ENCODE data around the gene GNRH2.
A peak's percentile ranks its signal among the peaks of the same experiment; 100 is the strongest.
"Not testable (repeated sequence)": the region's sequence is repeated elsewhere in the genome, so short reads cannot be mapped to it uniquely, and the experiment has no call there.

The GNRH2 gene

GRCh38 chr20:3075315-3075714 lies 31.9 kb downstream of the GNRH2 start:
- DNase-seq, result not testable (repeated sequence)

DNA sequence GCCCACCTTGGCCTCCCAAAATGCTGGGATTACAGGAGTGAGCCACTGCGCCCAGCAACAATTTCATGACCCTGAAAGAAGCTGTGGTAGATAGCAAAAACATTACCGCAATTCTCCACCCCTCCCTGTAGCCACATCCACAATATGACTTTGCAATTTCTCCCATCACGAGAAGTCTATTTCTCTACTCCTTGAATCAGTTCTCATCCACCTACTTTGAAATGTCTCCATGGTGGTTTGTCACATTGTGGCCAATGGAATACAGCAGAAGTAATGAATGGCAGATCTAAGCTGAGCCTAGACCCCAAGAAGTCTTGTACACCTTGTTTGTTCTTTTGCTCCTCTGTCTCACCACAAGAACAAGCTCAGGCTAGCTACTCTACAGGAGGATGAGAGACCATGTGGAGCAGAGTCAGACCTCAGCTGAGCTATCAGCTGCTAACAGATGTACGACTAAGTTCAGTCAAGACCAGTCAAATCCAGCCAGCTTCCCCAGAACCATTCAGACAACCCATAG lies 34.3 kb downstream of the GNRH2 start:
- DNase-seq, result no peak

- DNase-seq, result peak; percentile 8
Measured at GRCh38 chr20:3080939-3081388, 37.5 kb downstream of the GNRH2 start.

GRCh38 chr20:3081641-3082040 lies 38.2 kb downstream of the GNRH2 start:
- DNase-seq, result no peak

DNA sequence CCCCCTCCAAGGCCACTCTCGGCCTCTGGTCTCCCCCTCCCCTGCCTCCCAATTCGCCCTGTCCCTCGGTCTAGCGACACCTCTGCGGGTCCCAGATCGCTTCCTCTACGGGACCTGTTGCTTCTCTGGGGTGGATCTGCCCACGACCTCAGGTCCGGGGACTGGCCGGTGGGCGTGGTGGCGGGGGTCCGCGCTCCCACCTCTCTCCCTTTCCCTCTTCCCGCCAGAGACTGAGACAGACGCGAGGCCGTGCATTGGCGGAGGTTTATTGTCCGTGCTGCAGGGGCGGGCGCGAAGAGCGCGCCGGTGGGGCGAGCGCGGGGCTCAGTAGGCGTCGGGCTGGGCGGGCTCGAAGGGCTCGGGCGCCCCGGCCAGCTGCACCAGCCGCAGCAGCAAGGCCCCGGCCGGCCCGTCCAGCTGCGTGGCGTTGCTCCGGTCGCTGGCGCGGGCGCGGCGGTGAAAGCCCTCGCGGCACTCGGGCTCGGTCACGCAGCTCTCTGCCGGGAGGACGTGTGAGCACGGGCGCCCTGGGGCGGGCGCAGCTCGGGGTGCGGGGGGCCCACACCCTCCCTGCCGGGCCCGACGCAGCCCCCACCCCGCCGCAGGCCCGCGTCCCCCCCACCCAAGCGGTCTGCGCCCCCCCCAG lies 39.0 kb downstream of the GNRH2 start:
- DNase-seq, result no peak

DNA sequence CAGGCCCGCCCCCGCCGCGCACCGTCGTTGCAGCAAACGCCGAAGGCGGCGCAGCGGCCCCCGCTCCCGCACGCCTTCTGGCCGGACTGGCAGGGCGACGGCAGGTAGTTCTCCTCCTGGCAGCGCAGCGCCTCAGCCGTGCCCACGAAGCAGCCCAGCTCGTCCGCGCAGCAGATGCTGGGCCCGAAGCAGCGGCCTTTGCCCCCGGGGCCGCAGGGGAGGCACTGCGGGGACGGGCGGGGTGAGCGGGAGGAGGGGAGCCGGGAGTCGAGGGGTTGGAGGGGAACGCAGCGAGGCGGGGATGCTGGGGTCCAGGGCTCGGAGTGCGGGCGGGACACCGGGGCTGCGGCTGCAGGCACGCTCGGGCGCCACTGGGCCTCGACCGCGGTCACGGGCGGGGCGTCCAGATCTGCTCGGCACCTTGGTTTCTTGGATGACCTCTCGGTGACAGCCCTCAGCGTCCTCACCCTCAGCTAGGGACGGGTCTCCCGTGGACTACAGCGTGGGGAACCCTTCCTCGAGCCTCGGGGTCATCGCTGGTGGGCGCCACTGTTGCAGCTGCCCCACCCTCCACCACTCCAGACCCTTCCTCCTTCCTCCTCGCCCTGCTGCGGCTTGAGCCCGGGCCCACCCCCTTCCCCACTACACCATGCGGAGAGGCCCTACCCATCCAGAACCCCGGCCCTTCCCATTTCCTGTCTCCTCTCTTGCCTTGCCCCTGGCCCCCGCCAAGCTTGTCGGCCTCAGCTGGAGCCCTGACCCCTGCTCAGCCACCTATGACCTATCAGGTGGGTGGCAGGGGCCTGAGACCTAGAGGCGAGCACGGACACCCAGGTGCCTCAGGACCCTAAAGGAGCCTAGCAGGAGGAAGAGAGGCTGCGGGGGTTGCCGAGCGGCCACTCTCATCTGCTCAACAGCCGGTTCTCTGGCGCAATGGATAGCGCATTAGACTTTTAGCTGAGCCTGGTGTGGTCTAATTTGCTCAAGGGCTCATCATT lies 39.8 kb downstream of the GNRH2 start:
- no peak for DNase-seq

GRCh38 chr20:3084283-3084985 lies 41.0 kb downstream of the GNRH2 start, which contains the start of gene AVP:
Gene AVP, minus strand, starts transcription at chr20:3084724. Its CDS starts 50 bp downstream, at chr20:3084674.
- no peak for DNase-seq

DNA sequence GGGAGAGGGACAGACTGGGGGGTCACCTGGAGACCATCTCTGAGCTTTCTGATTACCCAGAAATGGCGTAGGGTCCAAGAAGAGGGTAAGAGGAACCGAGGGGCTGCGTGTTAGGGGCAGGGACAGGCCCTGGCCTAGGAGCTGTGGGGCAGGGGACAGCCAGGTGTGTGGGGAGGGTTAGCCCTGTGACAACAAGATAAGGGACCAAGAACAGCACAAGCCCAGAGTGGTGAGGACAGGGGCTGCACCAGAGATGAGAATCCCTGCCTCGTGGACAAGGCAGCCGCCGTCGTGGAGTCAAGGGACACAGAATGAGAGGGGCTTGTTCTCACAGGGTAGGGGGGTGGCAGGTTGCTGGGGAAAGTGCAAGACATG lies 41.6 kb downstream of the GNRH2 start:
- no peak for DNase-seq

DNA sequence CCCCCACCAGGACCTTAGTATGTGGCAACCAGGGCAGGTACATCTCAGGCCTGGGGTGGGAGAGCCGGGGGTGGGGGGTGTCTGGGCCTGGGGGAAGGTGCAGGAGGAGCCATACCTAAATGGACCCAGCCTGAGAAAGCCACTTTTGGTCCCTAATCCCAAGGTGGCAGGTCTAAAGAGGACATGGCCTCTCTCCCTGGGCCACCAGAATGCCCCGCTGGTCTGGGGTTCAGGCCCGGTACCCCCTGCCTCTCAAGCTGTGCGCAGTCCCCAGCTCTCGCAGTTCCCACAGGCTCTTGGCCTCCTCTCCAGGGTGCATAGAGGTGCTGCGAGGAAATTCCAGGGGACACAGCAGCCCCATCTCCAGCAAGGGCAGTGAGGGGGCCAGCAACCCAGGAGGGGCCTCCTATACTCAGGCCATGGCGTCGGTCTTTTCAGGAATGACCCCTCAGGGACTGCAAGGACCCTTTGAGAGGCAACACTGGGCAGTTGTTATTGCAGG lies 42.2 kb downstream of the GNRH2 start:
- DNase-seq, result no peak

DNA sequence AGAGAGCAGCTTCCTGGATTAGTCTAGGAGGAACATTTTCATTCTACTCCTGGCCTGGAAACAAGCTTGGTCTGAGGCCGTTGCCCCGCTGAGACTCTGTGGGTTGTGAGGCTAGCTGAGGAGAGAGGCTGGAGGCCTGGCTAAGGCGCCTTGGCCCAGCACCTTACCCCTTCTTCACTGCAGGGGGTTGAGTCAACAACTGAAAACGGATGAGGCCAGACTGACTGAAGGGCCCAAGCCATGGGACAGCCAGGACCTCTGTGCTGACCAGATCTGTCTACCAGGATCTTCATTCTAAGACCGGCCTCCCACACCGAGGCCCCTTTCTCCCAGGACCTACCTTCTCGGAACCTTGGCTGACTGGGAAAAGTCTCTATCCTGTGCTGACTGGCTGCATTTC lies 44.6 kb downstream of the GNRH2 start:
- DNase-seq, result no peak

DNA sequence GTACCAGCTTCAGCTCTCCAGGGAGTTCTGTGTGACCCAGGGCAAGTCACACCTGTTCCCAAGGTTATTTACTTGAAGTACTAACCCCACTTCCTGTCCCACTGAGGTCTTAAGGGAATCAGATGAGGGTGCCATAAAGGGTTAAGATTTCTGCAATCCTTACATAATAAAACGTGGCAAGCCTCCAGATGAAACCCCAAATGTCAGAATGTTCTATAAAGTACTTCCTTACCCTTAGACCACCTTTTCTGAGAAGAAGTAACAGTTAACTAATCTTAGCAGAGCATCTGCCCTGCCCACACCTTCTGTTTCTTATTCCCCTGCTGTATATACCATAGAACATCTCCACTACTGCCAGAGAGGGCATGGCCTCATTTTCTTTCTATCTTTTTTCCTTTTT lies 47.1 kb downstream of the GNRH2 start:
- no peak for DNase-seq

DNA sequence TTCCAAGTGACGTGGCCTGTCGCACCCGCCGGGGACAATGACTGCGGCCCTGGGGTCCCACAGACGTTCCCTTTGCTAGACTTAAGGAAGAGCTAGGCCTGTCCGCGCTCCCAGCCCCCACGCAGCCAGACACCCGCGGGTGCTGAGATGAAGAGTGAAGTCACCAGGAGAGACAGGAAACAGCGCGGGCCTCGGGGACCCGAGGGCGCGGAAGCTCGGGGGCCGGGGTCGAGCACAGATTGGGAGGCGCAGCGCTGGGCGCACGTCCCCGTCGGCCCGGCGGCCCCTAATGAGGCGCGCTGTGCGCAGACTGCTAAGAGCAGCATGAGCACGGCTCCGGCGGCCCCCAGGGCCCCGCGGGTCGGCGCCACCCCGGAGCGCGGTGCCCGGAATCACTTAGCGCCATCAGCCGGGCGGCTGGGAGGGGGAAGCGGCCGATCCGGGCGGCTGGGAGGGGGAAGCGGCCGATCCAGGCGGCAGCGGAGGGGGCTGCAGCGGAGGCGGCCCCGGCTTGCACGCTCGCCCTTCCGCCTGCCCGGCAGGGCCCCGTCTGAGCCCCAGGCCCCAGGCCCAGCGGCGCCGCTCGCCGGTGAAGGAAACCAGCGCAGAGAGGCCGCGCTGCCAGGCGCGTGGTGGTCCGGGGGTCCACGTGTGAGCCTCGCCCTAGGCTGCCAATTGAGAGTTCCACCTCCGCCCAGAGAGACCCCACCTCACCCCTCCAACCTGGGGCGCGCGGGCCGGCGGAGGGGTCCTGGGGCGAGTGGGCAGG lies 49.4 kb downstream of the GNRH2 start:
- DNase-seq, result no peak

DNA sequence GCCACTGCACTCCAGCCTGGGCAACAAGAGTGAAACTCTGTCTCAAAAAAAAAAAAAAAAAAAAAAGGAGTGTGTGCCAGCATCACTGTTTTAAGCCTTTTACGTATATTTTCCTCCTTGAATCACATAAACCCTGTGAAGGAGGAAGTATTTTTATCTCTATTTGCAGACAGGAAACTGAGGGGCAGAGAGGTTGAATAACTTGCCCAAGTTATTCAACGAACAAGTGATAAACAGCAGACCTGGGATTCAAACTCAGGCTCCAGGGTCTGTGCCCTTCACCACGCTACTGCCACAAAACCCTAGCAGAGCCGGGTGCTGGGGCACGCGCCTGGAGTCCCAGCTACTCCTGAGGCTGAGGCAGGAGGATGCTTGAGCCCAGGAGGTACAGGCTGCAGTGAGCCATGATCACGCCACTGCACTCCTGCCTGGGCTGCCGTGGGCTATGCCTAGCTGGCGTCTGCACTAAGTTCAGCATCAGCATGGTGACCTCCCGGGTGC lies 50.5 kb downstream of the GNRH2 start:
- DNase-seq, result no peak

GRCh38 chr20:3094848-3095629 lies 51.6 kb downstream of the GNRH2 start:
- no peak for DNase-seq
